GM23338 (cell line): ENCODE measurements around the gene OTUB2.

Experiments
- CTCF ChIP-seq, 2 experiments: fragments of 200-600 bp in 1 of 2; sonication (generic) in 1 of 2; conservative IDR thresholded peaks; 2 replicates each; pipeline versions ENCODE4 v1.5.1 to v1.6.1; 2016 to 2017; ENCODE audit warnings: antibody characterized with exemption in 2 of 2, low read depth in 2 of 2, mild to moderate bottlenecking in 2 of 2, moderate library complexity in 1 of 2
- EZH2 ChIP-seq: fragments of 200-600 bp; sonication (generic); IDR thresholded peaks from one replicate; pipeline ENCODE4 v1.8.0; 2017; ENCODE audit warnings: antibody characterized with exemption, mild to moderate bottlenecking, low read depth; ENCODE audit not compliant: unreplicated experiment

- TF ChIP-seq EZH2 (no peak), CTCF (conservative IDR thresholded peaks at IDR 0.05; ENCODE audit: low read depth in 2 of 2) (no peak)
These were observed 18.4 kb downstream of the OTUB2 start for GRCh38 chr14:94044476-94045091.
